IPS DF 6.9 (cell line): ENCODE measurements around the gene SRRM1.
A peak's percentile ranks its signal among the peaks of the same experiment; 100 is the strongest.
"Not testable (repeated sequence)": the region's sequence is repeated elsewhere in the genome, so short reads cannot be mapped to it uniquely, and the experiment has no call there.

Experiments used
- DNase-seq: peaks from one replicate; pipeline ENCODE4 v3.0.0-alpha.2; 2013; ENCODE audit warnings: low read depth, low spot score
- H3K27ac ChIP-seq: one replicate; pipeline ENCODE4 v1.5.1; 2013; ENCODE audit warnings: low read length, control low read depth
- H3K27me3 ChIP-seq: 2 replicates; pipeline ENCODE4 v1.6.1; 2013; ENCODE audit warnings: mild to moderate bottlenecking, low read length; ENCODE audit not compliant: control insufficient read depth, insufficient read depth
- H3K36me3 ChIP-seq: 2 replicates; pipeline ENCODE4 v1.6.1; 2013; ENCODE audit warnings: low read length; ENCODE audit not compliant: control insufficient read depth, insufficient read depth
- H3K4me1 ChIP-seq: 2 replicates; pipeline ENCODE4 v1.6.1; 2013; ENCODE audit warnings: low read length; ENCODE audit not compliant: control insufficient read depth, insufficient read depth
- H3K4me3 ChIP-seq: 2 replicates; pipeline ENCODE4 v1.5.1; 2013; ENCODE audit warnings: mild to moderate bottlenecking, low read length
- H3K9me3 ChIP-seq: 2 replicates; pipeline ENCODE4 v1.6.1; 2013; ENCODE audit warnings: low read length, inconsistent platforms; ENCODE audit not compliant: control insufficient read depth, insufficient read depth
- WGBS: extraction: QIAGEN DNeasy Blood & Tissue Kit; methylation state at CpG from one replicate; pipeline ENCODE4 v1.1.7; 2013; ENCODE audit warnings: mixed read lengths, missing lambda C conversion rate; ENCODE audit not compliant: insufficient read length, insufficient coverage; 5-methylcytosine and 5-hydroxymethylcytosine counted together

Gene SRRM1

DNA sequence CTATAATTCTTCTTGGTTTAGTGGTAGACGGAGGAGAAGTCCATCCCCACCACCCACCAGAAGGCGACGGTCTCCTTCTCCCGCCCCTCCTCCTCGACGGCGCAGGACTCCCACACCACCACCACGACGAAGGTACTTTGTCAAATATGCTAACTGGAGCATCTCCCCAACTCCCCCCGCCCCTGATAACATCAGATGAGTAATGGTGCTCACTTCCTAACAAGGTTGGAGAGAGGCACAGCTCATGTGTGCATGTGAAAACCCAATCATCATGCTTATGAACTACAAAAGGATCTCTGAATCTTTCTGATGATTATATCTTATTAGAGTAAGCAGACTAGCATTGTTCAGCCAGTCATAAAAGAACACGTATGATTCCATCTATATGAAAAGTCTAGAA, 23.7 kb downstream of the SRRM1 start:
- WGBS: no CpG with 5 or more reads among the region's 11 CpGs
- H3K27ac ChIP-seq: no peak overlapping the region
- DNase-seq: no peak

DNA sequence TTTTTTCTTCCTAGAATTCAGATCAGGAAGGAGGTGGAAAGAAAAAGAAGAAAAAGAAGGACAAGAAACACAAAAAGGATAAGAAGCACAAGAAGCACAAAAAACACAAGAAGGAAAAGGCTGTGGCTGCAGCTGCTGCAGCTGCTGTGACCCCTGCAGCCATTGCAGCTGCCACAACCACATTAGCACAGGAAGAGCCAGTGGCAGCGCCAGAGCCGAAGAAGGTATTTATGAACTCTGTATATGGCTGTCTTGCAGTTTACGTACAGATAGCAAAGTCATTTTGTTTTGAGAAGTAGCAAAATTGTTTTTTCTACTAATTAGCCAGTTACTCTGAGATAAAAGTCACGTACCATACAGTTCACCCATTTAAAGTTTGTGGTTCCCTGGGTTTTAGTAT, 28.3 kb downstream of the SRRM1 start:
- no CpG with 5 or more reads among the region's 4 CpGs for whole genome bisulfite sequencing
- not testable (repeated sequence) for DNase-seq, H3K4me1 ChIP-seq, H3K9me3 ChIP-seq, H3K27me3 ChIP-seq, H3K4me3 ChIP-seq, H3K27ac ChIP-seq
- H3K36me3 ChIP-seq: peaks cover 41% of the 10 kb centered on the region

More for the DNA sequence above, 23.7 kb downstream of the SRRM1 start:
- H3K4me1 ChIP-seq: no peaks in the 10 kb centered on the region; the same call in 1 of the 2 replicates
- no peaks in the 10 kb centered on the region for H3K9me3 ChIP-seq
- H3K27me3 ChIP-seq: no peaks in the 10 kb centered on the region
- H3K36me3 ChIP-seq: peaks cover 36% of the 10 kb centered on the region
- H3K4me3 ChIP-seq: no peak overlapping the region

DNA sequence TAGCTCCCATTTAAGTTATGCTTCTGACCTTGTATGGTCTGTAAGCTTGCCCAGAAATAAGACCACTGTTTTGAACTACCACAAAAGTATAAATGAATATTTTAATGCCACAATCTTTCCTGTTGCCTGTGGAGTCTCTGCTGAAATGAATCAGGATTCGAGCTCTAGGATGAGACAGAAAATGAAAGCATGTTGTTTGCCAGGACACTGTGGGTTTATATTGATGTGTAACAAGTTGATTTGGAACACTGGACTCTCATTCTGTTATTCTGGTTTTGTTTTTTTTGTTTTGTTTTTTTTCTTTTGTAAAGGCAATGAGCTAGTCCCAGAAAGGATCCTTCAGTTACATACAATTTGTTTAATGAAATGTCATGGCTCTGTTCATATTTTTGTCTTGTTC, 29.6 kb downstream of the SRRM1 start:
- not testable (repeated sequence) for DNase-seq, H3K4me3 ChIP-seq, H3K27me3 ChIP-seq, H3K4me1 ChIP-seq, H3K9me3 ChIP-seq, H3K27ac ChIP-seq
- peaks cover 41% of the 10 kb centered on the region; the same call in 1 of the 2 replicates for H3K36me3 ChIP-seq
- WGBS: no CpG with 5 or more reads among the region's 1 CpG

DNA sequence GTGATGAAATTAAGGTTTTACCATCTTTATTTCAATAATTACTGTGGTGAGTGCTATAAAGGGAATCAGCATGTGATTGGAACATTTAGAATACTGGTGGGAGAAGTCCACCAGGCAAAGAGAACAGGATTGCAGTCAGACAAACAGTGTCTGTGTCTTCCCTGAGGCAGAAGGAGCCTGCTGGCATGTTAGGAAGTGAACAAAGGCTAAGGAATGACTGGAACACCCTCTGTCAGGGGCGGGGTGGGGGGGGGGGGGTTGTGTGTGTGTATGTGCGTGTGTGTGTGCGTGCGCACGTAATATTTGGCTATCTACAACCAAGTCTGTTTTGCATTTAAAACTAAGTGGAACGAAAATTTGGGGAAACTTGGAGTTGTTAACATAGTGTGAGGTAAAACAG, 30.2 kb downstream of the SRRM1 start:
- no peak for DNase-seq
- Histone ChIP-seq H3K4me3 (no peak overlapping the region), H3K4me1 (no peaks in the 10 kb centered on the region; the same call in 1 of the 2 replicates), H3K27me3 (no peaks in the 10 kb centered on the region), H3K36me3 (peaks cover 36% of the 10 kb centered on the region; the same call in 1 of the 2 replicates), H3K9me3 (no peaks in the 10 kb centered on the region), H3K27ac (no peak overlapping the region)
- WGBS: no CpG with 5 or more reads among the region's 6 CpGs

DNA sequence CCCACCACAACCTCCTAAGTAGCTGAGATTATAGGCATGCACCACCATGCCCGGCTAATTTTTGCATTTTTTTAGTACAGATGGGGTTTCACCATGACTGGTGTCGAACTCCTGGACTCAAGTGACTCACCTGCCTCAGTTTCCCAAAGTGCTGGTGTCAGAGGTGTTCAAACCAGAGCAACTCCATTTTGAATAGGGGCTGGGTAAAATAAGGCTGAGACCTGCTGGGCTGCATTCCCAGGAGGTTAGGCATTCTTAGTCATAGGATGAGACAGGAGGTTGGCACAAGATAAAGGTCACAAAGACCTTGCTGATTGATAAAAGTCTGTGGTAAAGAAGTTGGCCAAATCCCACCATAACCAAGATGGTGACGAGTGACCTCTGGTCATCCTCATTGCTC, 35.3 kb downstream of the SRRM1 start:
- H3K4me1 ChIP-seq, H3K4me3 ChIP-seq, H3K9me3 ChIP-seq, DNase-seq, H3K27ac ChIP-seq, H3K27me3 ChIP-seq: not testable (repeated sequence)
- no CpG with 5 or more reads among the region's 3 CpGs for WGBS
- peaks cover 14% of the 10 kb centered on the region; the same call in 1 of the 2 replicates for H3K36me3 ChIP-seq

DNA sequence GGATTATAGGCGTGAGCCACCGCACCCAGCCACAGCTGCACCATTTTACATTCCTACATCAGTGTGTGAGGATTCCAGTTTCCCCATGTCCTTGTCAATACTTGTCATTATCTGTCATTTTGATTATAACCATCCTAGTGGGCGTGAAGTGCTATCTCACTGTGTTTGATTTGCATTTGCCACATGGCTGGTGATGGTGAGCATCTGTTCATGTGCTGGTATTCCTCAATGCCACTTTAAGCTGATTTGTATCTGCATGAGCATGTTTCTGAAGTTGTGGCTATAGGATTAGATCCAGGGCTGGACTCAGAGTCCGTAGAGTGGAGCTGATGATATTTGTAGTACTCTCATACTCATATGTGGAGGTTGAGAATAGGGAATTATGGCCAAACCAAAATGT, 36.6 kb downstream of the SRRM1 start:
- no peaks in the 10 kb centered on the region for H3K4me1 ChIP-seq
- WGBS: no CpG with 5 or more reads among the region's 4 CpGs

DNA sequence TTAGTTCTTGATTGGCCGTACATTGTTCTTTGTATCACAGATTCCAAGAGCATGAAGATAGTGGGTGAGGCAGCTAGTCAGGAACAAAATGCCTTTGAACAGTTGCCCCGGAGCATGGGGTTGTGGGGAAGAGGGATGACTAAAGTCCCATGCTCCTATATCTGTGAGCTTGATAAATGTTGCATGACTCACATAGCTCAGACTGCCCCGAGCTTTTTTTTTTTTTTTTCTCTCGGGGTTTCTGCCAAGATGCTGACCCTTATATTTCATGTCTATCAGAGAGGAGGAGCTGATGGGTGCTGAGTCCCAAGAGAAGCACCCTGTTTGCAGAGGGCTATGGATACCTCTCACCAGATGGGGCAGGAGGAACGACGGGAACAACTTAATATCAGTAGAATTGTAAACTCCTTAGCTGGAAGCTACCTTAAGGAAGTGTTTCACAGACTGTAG, 40.6 kb downstream of the SRRM1 start:
- Histone ChIP-seq H3K27ac (no peak overlapping the region), H3K9me3 (no peaks in the 10 kb centered on the region), H3K4me3 (no peak overlapping the region), H3K4me1 (peaks cover under 1% of the 10 kb centered on the region; the same call in 1 of the 2 replicates), H3K36me3 (no peaks in the 10 kb centered on the region), H3K27me3 (no peaks in the 10 kb centered on the region)
- no peak for DNase-seq
- no CpG with 5 or more reads among the region's 6 CpGs for WGBS

More for the DNA sequence above, 36.6 kb downstream of the SRRM1 start:
- no peak for DNase-seq
- H3K36me3 ChIP-seq: peaks cover 9% of the 10 kb centered on the region; the same call in 1 of the 2 replicates
- no peak overlapping the region for H3K27ac ChIP-seq
- no peak overlapping the region for H3K4me3 ChIP-seq
- H3K9me3 ChIP-seq: no peaks in the 10 kb centered on the region
- H3K27me3 ChIP-seq: no peaks in the 10 kb centered on the region

DNA sequence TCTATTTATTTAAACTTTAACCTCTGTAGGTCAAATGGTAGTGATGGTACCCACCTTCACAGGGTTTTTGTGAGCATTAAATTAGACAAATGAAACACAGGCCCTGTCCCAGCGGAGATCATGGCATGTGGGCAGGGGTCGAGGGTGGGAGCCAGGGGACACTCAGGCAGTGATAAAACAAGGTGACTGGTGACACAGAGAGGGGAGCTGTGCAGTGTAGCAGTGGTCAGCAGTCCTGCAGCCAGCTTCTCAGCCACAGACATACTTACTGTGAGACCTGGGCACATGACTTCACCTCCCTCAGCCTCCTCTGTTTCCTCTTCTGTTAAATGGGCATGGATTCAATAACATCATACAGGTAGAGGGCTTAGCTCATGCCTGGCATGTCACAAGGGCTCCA, 44.9 kb downstream of the SRRM1 start:
- no peaks in the 10 kb centered on the region for H3K27me3 ChIP-seq
- no CpG with 5 or more reads among the region's 2 CpGs for WGBS
- DNase-seq: no peak
- no peaks in the 10 kb centered on the region for H3K36me3 ChIP-seq
- H3K4me3 ChIP-seq: no peak overlapping the region
- H3K27ac ChIP-seq: no peak overlapping the region
- peaks cover 2% of the 10 kb centered on the region; the same call in 1 of the 2 replicates for H3K4me1 ChIP-seq
- no peaks in the 10 kb centered on the region for H3K9me3 ChIP-seq

DNA sequence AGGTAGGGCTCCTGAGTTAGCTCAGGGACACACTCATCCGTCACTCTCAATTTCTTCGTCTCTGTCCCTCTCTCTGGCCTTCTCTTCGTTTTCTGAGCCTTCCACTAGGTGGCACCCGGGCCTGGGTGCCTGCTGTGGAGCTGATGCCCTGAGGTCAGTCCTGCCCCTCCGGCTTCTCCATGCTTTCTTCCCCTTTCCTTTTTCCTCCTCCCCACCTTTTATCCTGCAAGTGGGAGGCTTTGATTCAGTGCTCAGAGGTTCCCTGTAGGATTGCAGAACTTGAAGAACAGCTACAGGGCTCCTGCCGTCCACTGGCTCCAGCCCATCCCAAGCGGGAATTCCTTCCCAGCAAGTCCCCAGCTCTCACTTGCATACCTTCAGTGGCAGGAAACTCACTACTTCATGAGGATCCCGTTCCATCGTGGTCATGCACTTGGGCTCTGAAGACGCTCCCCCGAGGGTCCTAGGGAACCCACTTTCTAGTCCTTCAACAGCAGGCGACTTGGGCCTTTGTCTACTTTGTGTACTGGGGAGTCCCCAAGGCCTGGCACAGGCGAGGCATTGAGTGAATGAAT, 45.6 kb downstream of the SRRM1 start:
- Histone ChIP-seq H3K9me3 (no peaks in the 10 kb centered on the region), H3K4me1 (peaks cover 2% of the 10 kb centered on the region; the same call in 1 of the 2 replicates), H3K27me3 (no peaks in the 10 kb centered on the region), H3K36me3 (no peaks in the 10 kb centered on the region), H3K27ac (no peak overlapping the region), H3K4me3 (no peak overlapping the region)
- peak; percentile 63 for DNase-seq
- no CpG with 5 or more reads among the region's 13 CpGs for WGBS

DNA sequence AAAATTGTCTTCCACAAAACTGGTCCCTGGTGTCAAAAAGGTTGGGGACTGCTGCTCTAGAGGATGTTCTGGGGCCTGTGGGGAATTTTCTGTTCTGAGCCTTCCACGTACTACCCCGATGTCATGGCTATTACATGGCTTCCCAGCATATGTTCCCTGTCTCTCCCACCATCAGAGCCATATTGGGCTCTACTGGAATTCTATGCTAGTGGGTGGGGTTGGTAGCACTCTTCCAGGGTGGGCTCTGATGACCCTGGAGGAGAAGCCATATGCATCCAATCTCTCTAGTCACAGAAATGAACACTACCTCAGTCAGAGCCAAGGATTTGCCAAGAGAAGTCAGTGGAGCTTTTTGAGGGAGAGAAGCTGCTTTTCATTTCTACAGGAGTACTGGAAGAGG, 47.9 kb downstream of the SRRM1 start:
- peaks cover 2% of the 10 kb centered on the region; the same call in 1 of the 2 replicates for H3K4me1 ChIP-seq
- H3K9me3 ChIP-seq: no peaks in the 10 kb centered on the region
- DNase-seq: no peak
- no peaks in the 10 kb centered on the region for H3K27me3 ChIP-seq
- no CpG with 5 or more reads among the region's 2 CpGs for WGBS
- no peaks in the 10 kb centered on the region for H3K36me3 ChIP-seq
- no peak overlapping the region for H3K27ac ChIP-seq
- H3K4me3 ChIP-seq: no peak overlapping the region
